Kidney epithelial cell (primary cell): ENCODE measurements around the gene CCS. TPM values are rescaled to one million over a fixed set of nuclear protein-coding genes. Genes with fewer than 3 reads are reported as not detected.
"Not testable (repeated sequence)": the region's sequence is repeated elsewhere in the genome, so short reads cannot be mapped to it uniquely, and the experiment has no call there.

ENCODE experiments used
- DNase-seq: peaks from one replicate; pipeline ENCODE4 v3.0.0-alpha.2; 2010; ENCODE audit warnings: low read depth
- H3K27me3 ChIP-seq: 2 replicates; pipeline ENCODE4 v1.6.0; 2011; ENCODE audit warnings: low read length; ENCODE audit not compliant: control insufficient read depth, insufficient read depth
- H3K36me3 ChIP-seq: 2 replicates; pipeline ENCODE4 v1.5.1; 2011; ENCODE audit warnings: low read length; ENCODE audit not compliant: control insufficient read depth, insufficient read depth
- H3K4me3 ChIP-seq: 2 replicates; pipeline ENCODE4 v1.5.1; 2011; ENCODE audit warnings: low read depth, mild to moderate bottlenecking, control low read depth, low read length
- CTCF ChIP-seq: IDR thresholded peaks from 2 replicates; pipeline ENCODE4 v1.5.1; 2011; ENCODE audit warnings: mild to moderate bottlenecking, moderate library complexity, low read length, control low read depth, inconsistent platforms; ENCODE audit not compliant: insufficient read depth, poor library complexity, severe bottlenecking
- total RNA-seq: library from RNA; depleted of rRNA; stranded (reverse); fragments of >200 nt; gene quantifications from 2 replicates; pipeline ENCODE4 v1.2.3, GENCODE V29; 2015

Gene CCS
- total RNA-seq, 1 donor from 2014 or later = 20.6 TPM

- H3K36me3 ChIP-seq = peaks cover 2% of the 10 kb centered on the region
- DNase-seq = no peak
- H3K27me3 ChIP-seq = no peaks in the 10 kb centered on the region
- no peak overlapping the region for H3K4me3 ChIP-seq
- no peak for TF ChIP-seq CTCF
Observed at GRCh38 chr11:66632952-66633351, 40.0 kb downstream of the CCS start.

- Histone ChIP-seq H3K27me3 (no peaks in the 10 kb centered on the region), H3K4me3 (no peak overlapping the region), H3K36me3 (no peaks in the 10 kb centered on the region)
- no peak for DNase-seq
- no peak for TF ChIP-seq CTCF
Observed at GRCh38 chr11:66636411-66636810, 43.4 kb downstream of the CCS start.

DNA sequence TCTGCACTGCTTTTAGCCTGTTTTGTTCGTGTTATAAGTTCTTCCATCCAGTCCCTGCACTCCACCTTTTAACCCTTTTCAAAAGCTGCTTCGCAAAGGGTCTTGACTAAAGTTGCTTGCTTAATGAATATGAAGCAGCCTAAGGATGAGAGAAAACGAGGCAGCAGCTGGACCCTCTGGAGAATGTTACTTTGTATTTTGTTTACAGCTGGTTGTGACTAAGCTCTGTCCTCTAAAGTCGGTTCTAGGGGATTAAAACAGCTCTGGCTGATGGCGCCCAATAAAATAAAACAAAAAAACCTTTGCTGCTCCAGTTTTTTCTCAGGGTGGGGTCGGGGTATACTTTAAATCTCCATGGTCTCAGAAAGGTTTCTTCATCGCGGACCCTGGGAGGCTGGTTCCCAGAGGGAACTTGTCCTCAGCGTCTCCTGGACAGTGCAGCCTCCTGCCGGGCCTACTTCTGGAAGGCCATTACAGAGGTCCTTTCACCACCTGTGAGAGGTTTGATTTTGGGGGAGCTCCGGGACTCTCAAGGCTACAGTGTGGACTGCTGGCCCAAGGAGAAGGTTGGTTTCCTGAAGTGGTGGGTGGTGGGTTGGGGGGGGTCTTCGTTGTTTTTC, 44.7 kb downstream of the CCS start:
- Histone ChIP-seq H3K27me3 (no peaks in the 10 kb centered on the region), H3K36me3 (no peaks in the 10 kb centered on the region), H3K4me3 (peak overlapping the region; percentile 31)
- TF ChIP-seq CTCF = no peak
- DNase-seq = no peak

- Histone ChIP-seq H3K27me3 (no peaks in the 10 kb centered on the region), H3K36me3 (no peaks in the 10 kb centered on the region), H3K4me3 (peak within 1 kb of the TSS; percentile 93)
- DNase-seq = peak; percentile 98
- no peak for TF ChIP-seq CTCF
Observed at GRCh38 chr11:66638177-66639065, 45.4 kb downstream of the CCS start, which contains the start of gene RBM4. Gene RBM4, plus strand, starts transcription at chr11:66638703. Its CDS starts 1,009 bp downstream, at chr11:66639712.

DNA sequence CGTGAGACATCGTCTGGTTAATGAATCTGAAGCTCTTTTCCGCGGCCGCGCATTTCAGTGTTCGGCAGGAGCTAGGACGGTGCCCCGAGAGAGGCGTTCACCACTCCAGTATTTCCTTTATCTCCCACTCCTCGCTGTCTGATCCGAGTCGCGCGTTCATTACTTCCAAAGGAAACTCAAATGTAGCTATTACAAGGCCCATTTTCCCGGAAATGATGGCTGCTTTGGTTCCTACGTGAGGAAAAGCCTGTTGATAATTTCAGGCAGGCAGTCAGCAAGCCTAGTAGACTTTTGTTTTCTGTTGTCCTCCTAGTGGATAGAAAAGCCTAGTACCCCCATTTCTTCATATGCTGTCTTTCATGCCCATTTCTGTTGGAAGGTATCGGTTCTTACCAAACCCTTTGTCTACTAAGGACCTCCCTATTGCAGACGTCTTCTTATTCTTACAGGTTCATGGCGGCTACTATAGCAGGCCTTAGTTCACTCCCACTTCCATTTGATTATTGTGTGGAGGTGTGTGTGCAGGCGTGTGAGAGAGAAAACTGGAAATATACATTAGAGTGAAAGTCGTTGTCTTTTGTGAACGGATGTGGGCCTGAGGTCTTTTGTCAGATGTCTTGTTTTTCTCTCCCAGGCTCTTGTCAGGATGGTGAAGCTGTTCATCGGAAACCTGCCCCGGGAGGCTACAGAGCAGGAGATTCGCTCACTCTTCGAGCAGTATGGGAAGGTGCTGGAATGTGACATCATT, 46.3 kb downstream of the CCS start:
- no peak for TF ChIP-seq CTCF
- Histone ChIP-seq H3K4me3 (peak overlapping the region; percentile 93), H3K36me3 (peaks cover 1% of the 10 kb centered on the region), H3K27me3 (no peaks in the 10 kb centered on the region)
- no peak for DNase-seq

DNA sequence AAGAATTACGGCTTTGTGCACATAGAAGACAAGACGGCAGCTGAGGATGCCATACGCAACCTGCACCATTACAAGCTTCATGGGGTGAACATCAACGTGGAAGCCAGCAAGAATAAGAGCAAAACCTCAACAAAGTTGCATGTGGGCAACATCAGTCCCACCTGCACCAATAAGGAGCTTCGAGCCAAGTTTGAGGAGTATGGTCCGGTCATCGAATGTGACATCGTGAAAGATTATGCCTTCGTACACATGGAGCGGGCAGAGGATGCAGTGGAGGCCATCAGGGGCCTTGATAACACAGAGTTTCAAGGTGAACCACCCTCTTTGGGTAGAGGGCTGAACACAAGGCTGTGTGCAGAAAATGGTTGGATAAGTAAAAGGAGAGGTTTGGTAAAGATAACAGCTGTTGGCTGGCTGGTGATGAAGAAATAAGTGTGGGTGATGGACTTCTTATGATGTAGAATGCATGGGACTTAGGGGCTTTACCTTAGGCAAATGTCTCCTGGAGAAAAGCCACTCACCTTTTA, 46.9 kb downstream of the CCS start:
- not testable (repeated sequence) for H3K36me3 ChIP-seq, H3K27me3 ChIP-seq, DNase-seq
- peak overlapping the region; percentile 93 for H3K4me3 ChIP-seq
